GM23338 (cell line): ENCODE results near the gene GNPTAB. TPM values are rescaled to one million over a fixed set of nuclear protein-coding genes. Genes with fewer than 3 reads are reported as not detected.

Experiments
- ATAC-seq: fragments of 200-7000 bp; cut with Tn5 transposase; 3 replicates; pipeline ENCODE4 v1.9.1; 2020
- DNase-seq: peaks from one replicate; pipeline ENCODE4 v3.0.0-alpha.2; 2015; ENCODE audit warnings: low spot score
- H2AFZ ChIP-seq: fragments of 200-600 bp; sonication (generic); 2 replicates; pipeline ENCODE4 v1.8.0; 2016; ENCODE audit warnings: antibody characterized with exemption, mild to moderate bottlenecking, moderate library complexity
- H3F3A ChIP-seq: fragments of 200-600 bp; sonication (generic); replicated peaks from 2 replicates; pipeline ENCODE4 v1.8.0; 2017; ENCODE audit warnings: antibody characterized with exemption, mixed run types, low read depth
- H3K27ac ChIP-seq: fragments of 200-600 bp; sonication (generic); 2 replicates; pipeline ENCODE4 v1.6.1; 2016; ENCODE audit warnings: low read depth
- H3K27me3 ChIP-seq: fragments of 200-600 bp; sonication (generic); 2 replicates; pipeline ENCODE4 v1.8.0; 2016; ENCODE audit warnings: mild to moderate bottlenecking, mixed run types, moderate library complexity; ENCODE audit not compliant: insufficient read depth
- H3K36me3 ChIP-seq: fragments of 200-600 bp; sonication (generic); 2 replicates; pipeline ENCODE4 v1.8.0; 2016; ENCODE audit warnings: mild to moderate bottlenecking; ENCODE audit not compliant: insufficient read depth
- H3K4me1 ChIP-seq: fragments of 200-600 bp; sonication (generic); 2 replicates; pipeline ENCODE4 v1.8.0; 2016; ENCODE audit warnings: mild to moderate bottlenecking, moderate library complexity; ENCODE audit not compliant: insufficient read depth
- H3K4me2 ChIP-seq: fragments of 200-600 bp; sonication (generic); 2 replicates; pipeline ENCODE4 v1.7.1; 2017; ENCODE audit warnings: mixed run types
- H3K4me3 ChIP-seq: fragments of 200-600 bp; sonication (generic); 2 replicates; pipeline ENCODE4 v1.6.1; 2016; ENCODE audit warnings: mixed run types
- H3K79me2 ChIP-seq: fragments of 200-600 bp; sonication (generic); replicated peaks from 2 replicates; pipeline ENCODE4 v1.8.0; 2017; ENCODE audit warnings: mild to moderate bottlenecking; ENCODE audit not compliant: insufficient read depth
- H3K9me2 ChIP-seq: fragments of 200-600 bp; sonication (generic); 2 replicates; pipeline ENCODE4 v1.8.0; 2017; ENCODE audit not compliant: insufficient read depth
- H4K20me1 ChIP-seq: fragments of 200-600 bp; sonication (generic); replicated peaks from 2 replicates; pipeline ENCODE4 v1.8.0; 2017; ENCODE audit warnings: mild to moderate bottlenecking; ENCODE audit not compliant: insufficient read depth
- H3K27ac Mint-ChIP-seq: 2 replicates; pipeline ENCODE4 v1.8.0; 2020; ENCODE audit warnings: inconsistent platforms, mild to moderate bottlenecking, moderate library complexity, mixed read lengths
- H3K27me3 Mint-ChIP-seq: 3 replicates; pipeline ENCODE4 v1.8.0; 2022; ENCODE audit warnings: low read depth, mild to moderate bottlenecking, moderate library complexity, mixed read lengths, inconsistent platforms; ENCODE audit not compliant: insufficient read depth, poor library complexity
- H3K36me3 Mint-ChIP-seq: 3 replicates; pipeline ENCODE4 v1.8.0; 2021; ENCODE audit warnings: low read depth, mild to moderate bottlenecking, inconsistent platforms, moderate library complexity, mixed read lengths
- H3K4me1 Mint-ChIP-seq: 3 replicates; pipeline ENCODE4 v1.8.0; 2020; ENCODE audit warnings: mild to moderate bottlenecking, inconsistent platforms, mixed read lengths
- H3K4me3 Mint-ChIP-seq: 3 replicates; pipeline ENCODE4 v1.8.0; 2021; ENCODE audit warnings: moderate library complexity, mild to moderate bottlenecking, inconsistent platforms, mixed read lengths
- H3K9me3 Mint-ChIP-seq: 3 replicates; pipeline ENCODE4 v1.8.0; 2020; ENCODE audit warnings: moderate library complexity, mild to moderate bottlenecking, inconsistent platforms, mixed read lengths
- CREB1 ChIP-seq: fragments of 250-450 bp; sonication (Bioruptor Pico); IDR thresholded peaks from 2 replicates; pipeline ENCODE4 v1.5.0; 2020; ENCODE audit warnings: low read depth, mild to moderate bottlenecking, moderate library complexity
- ZNF114 ChIP-seq: fragments of 250-450 bp; sonication (Bioruptor Pico); IDR thresholded peaks from 2 replicates; pipeline ENCODE4 v1.5.0; 2020; ENCODE audit warnings: mild to moderate bottlenecking, moderate library complexity
- ZNF462 ChIP-seq: fragments of 250-450 bp; sonication (Bioruptor Pico); IDR thresholded peaks from 2 replicates; pipeline ENCODE4 v1.5.0; 2020; ENCODE audit warnings: mild to moderate bottlenecking, moderate library complexity
- polyA plus RNA-seq: library from polyadenylated mRNA; unstranded; fragments of >200 nt; fragmentation: Nextera tagmentation; extraction: Ambion mirVana; gene quantifications from 2 replicates; pipeline ENCODE4 v1.2.1, GENCODE V29; 2016
- total RNA-seq: library from RNA; depleted of rRNA; stranded (reverse); fragments of >200 nt; shearing (Covaris generic); gene quantifications from 2 replicates; pipeline ENCODE4 v1.2.3, GENCODE V29; 2014

The GNPTAB gene
- total and polyA plus RNA-seq, 2 experiments from 2014 or later = 23.6 to 58.3 TPM

DNA sequence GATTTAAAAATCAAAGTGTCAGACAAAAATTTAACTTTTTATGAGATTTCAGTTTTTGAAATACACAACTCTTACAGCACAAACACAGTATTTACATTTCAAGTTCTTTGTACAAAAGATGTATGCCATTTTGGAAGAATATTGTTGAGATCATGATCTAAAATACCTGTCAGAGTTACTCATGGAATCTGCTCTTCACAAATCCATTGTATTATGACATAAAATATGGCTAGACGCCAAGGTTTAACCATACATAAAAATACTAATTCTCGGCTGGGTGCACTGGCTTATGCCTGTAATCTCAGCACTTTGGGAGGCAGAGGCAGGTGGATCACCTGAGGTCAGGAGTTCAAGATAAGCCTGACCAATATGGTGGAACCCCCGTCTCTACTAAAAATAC is 85.3 kb downstream of the GNPTAB start:
- Histone ChIP-seq H3K36me3 (peaks cover 6% of the 10 kb centered on the region; the same call in 1 of the 2 replicates), H3K79me2 (no peaks in the 10 kb centered on the region), H2AFZ (no peak overlapping the region), H3K9me2 (no peaks in the 10 kb centered on the region), H3K4me2 (no peak overlapping the region), H4K20me1 (no peaks in the 10 kb centered on the region), H3K4me3 (no peak overlapping the region), H3K27me3 (no peaks in the 10 kb centered on the region), H3K4me1 (peaks cover 4% of the 10 kb centered on the region; the same call in 1 of the 2 replicates), H3K27ac (no peak overlapping the region), H3F3A (no peaks in the 10 kb centered on the region)
- DNase-seq (no peak), ATAC-seq (no peak)
- peaks cover 2% of the 10 kb centered on the region for H3K27me3 Mint-ChIP-seq
- H3K4me3 Mint-ChIP-seq = no peak overlapping the region
- TF ChIP-seq ZNF462 (CRISPR knock-in tag) (no peak), CREB1 (CRISPR knock-in tag) (no peak), ZNF114 (CRISPR knock-in tag) (no peak)
- no peak overlapping the region for H3K27ac Mint-ChIP-seq
- H3K4me1 Mint-ChIP-seq = peaks cover 7% of the 10 kb centered on the region; the same call in 2 of the 3 replicates
- peaks cover 5% of the 10 kb centered on the region; the same call in 1 of the 3 replicates for H3K36me3 Mint-ChIP-seq
- H3K9me3 Mint-ChIP-seq = no peaks in the 10 kb centered on the region

DNA sequence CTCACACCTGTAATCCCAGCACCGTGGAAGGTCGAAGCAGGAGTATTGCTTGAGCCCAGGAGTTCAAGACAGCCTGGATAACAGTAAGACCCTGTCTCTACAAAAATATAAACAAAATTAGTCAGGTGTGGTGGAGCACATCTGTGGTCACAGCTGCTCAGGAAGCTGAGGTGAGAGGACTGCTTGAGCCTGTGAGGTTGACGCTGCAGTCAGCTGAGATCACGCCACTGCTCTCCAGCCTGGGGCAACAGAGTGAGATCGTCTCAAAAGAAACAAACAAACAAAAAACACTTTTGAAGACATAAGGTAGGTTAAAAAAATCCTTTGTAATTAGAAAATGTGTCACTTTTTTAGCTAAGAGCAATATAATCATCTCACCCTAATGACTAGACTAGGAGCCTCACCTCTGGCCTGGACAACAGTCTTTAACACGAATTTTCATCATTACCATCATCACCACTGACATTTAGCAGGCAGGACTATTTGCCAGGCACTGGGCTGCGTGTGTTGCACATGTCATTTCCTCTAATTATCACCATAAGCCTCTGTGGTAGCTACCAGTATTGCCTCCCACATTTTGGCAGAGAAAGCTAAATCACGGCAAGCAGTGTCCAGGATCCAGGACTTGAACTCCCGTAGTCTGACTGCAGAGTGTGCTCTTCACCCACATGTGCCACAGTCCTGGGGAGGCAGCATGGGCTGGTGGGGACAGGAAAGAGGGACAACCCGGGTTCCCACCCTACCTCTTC is 86.9 kb downstream of the GNPTAB start:
- H3K36me3 Mint-ChIP-seq = peaks cover 7% of the 10 kb centered on the region; the same call in 1 of the 3 replicates
- peaks cover 2% of the 10 kb centered on the region for H3K27me3 Mint-ChIP-seq
- no peaks in the 10 kb centered on the region for H3K79me2 ChIP-seq
- H3K4me3 Mint-ChIP-seq = no peak overlapping the region
- no peaks in the 10 kb centered on the region for H3F3A ChIP-seq
- H3K27me3 ChIP-seq = no peaks in the 10 kb centered on the region
- H3K4me1 Mint-ChIP-seq = no peaks in the 10 kb centered on the region
- no peak overlapping the region for H3K27ac Mint-ChIP-seq
- H3K4me2 ChIP-seq = no peak overlapping the region
- no peak overlapping the region for H2AFZ ChIP-seq
- peaks cover 6% of the 10 kb centered on the region; the same call in 1 of the 2 replicates for H3K36me3 ChIP-seq
- H3K4me3 ChIP-seq = no peak overlapping the region
- DNase-seq = no peak
- H4K20me1 ChIP-seq = no peaks in the 10 kb centered on the region; the same call in 1 of the 2 replicates
- H3K9me3 Mint-ChIP-seq = no peaks in the 10 kb centered on the region
- H3K27ac ChIP-seq = no peak overlapping the region
- H3K9me2 ChIP-seq = no peaks in the 10 kb centered on the region
- no peaks in the 10 kb centered on the region for H3K4me1 ChIP-seq
- peak; percentile 39; the same call in 2 of the 3 replicates for ATAC-seq
- no peak for TF ChIP-seq ZNF462 (CRISPR knock-in tag)
